Uterus (tissue), 2 donors: ENCODE data around the gene PKNOX1.

Source experiments
- CTCF ChIP-seq, 4 experiments: fragments of 200-600 bp in 2 of 4; fragments of 450-650 bp in 2 of 4; sonication (generic) in 2 of 4; IDR thresholded peaks; one replicate each; pipeline ENCODE4 v1.5.1; 2016 to 2019; ENCODE audit warnings: antibody characterized with exemption in 4 of 4, mild to moderate bottlenecking in 2 of 4, moderate library complexity in 1 of 4
- POLR2A ChIP-seq, 2 donors: fragments of 450-650 bp; IDR thresholded peaks; one replicate each; pipeline ENCODE4 v1.6.1; 2016; ENCODE audit warnings: antibody characterized with exemption in 2 of 2, mild to moderate bottlenecking in 1 of 2, moderate library complexity in 1 of 2

- TF ChIP-seq CTCF (IDR thresholded peaks at IDR 0.05) (no peak), POLR2A (IDR thresholded peaks at IDR 0.05) (no peak)
Measured at GRCh38 chr21:42971897-42972275, 2.5 kb upstream of the PKNOX1 start.
